Fibroblast of villous mesenchyme (primary cell): Measurements from ENCODE around the gene TM9SF1. TPM values are rescaled to one million over a fixed set of nuclear protein-coding genes. Genes with fewer than 3 reads are reported as not detected.

Experiments
- DNase-seq: peaks from one replicate; pipeline ENCODE4 v3.0.0-alpha.2; 2010; ENCODE audit warnings: low read depth
- H3K4me3 ChIP-seq: 2 replicates; pipeline ENCODE4 v1.5.1; 2011; ENCODE audit warnings: low read depth, mild to moderate bottlenecking, low read length
- CTCF ChIP-seq: IDR thresholded peaks from 2 replicates; pipeline ENCODE4 v1.5.1; 2012; ENCODE audit warnings: low read depth, mild to moderate bottlenecking, low read length; ENCODE audit not compliant: insufficient read depth
- total RNA-seq: library from RNA; depleted of rRNA; stranded (reverse); fragments of >200 nt; gene quantifications from 2 replicates; pipeline ENCODE4 v1.2.3, GENCODE V29; 2012

TM9SF1 gene
- total RNA-seq, 1 donor = 96.3 TPM

GRCh38 chr14:24182110-24182882 lies 12.9 kb downstream of the TM9SF1 start:
- H3K4me3 ChIP-seq = no peak overlapping the region
- no peak for TF ChIP-seq CTCF
- no peak for DNase-seq

GRCh38 chr14:24181371-24182077 lies 13.7 kb downstream of the TM9SF1 start:
- TF ChIP-seq CTCF = no peak
- H3K4me3 ChIP-seq = no peak overlapping the region
- no peak for DNase-seq

- DNase-seq = peak; percentile 80
- TF ChIP-seq CTCF = no peak
- H3K4me3 ChIP-seq = no peak overlapping the region
These were observed 15.1 kb downstream of the TM9SF1 start for GRCh38 chr14:24179961-24180796.

- no peak overlapping the region for H3K4me3 ChIP-seq
- TF ChIP-seq CTCF = no peak
- DNase-seq = no peak
These were observed 15.8 kb downstream of the TM9SF1 start for GRCh38 chr14:24179294-24179960.

GRCh38 chr14:24178399-24179178 lies 16.7 kb downstream of the TM9SF1 start:
- no peak for DNase-seq
- H3K4me3 ChIP-seq = no peak overlapping the region
- TF ChIP-seq CTCF = no peak

- TF ChIP-seq CTCF = no peak
- H3K4me3 ChIP-seq = no peak overlapping the region
- DNase-seq = no peak
These were observed 17.4 kb downstream of the TM9SF1 start for GRCh38 chr14:24177891-24178290.
